Activated T-cell treated with anti-CD3 and anti-CD28 coated beads for 1 hour (primary cell): ENCODE results near the gene HBE1.
"Not testable (repeated sequence)": the region's sequence is repeated elsewhere in the genome, so short reads cannot be mapped to it uniquely, and the experiment has no call there.

Experiments
- DNase-seq: peaks from one replicate; pipeline ENCODE4 v3.0.0-alpha.2; 2020; ENCODE audit warnings: low read depth

HBE1 gene

DNA sequence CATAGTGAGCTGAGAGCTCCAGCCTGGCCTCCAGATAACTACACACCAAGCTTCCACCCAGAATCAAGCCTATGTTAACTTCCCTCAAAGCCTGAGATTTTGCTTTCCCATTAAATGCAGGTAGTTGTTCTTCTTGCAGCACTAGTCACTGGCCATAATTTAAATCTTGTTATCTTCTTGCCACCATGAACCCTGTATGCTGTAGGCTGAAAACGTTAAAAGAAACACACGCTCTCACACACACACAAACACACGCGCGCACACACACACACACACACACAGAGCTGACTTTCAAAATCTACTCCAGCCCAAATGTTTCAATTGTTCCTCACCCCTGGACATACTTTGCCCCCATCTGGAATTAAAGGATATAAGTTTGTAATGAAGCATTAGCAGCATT lies 16.3 kb downstream of the HBE1 start:
- DNase-seq, result not testable (repeated sequence)

DNA sequence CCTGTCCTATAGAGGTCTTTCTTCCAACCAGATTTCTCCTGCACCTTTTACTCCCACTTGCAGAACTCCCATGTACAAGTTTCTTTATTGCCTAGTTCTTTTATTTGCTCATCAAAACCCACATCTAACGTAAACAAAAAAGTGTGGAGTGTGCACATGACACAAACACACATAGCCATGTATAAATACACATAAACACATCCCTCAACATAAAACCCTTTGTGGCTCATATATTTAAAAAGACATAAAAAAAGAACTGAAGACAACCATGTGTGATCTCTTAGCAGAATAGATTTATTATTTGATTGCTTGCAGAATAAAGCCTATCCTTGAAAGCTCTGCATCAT lies 16.9 kb downstream of the HBE1 start:
- no peak for DNase-seq

DNA sequence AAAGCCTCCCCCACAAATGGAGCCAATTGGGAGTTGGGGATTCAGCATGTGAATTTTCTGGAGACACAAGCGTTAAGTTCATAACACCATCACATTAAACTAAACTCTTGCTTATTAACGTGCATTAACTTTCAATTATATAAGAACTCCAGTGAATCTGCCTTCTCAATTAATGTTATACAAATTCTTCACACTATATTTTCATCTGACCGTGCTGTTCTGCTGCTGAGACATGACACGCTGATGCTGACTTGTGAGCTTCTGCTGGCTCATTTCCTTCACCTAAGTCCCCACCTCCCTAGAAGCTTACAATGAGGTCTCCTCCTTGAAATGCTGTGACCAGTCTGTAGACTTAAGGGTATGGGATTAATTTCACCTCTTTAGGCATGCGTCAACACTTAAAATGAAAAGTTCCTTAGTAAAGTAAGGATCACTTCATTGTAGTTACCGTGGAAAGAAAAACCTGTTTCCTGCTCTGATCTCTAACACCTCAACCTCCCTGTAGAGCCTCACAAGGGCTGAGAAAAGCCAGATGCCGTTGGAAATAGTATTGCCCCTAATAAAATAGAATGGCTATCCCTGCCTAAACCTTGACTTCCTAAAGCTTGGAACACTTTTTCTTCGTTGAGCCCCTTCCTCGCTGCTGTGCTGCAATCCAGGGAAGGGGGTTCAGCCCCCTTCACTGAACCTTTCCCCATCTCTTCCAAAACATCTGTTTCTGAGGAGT lies 17.4 kb downstream of the HBE1 start:
- DNase-seq, result no peak

DNA sequence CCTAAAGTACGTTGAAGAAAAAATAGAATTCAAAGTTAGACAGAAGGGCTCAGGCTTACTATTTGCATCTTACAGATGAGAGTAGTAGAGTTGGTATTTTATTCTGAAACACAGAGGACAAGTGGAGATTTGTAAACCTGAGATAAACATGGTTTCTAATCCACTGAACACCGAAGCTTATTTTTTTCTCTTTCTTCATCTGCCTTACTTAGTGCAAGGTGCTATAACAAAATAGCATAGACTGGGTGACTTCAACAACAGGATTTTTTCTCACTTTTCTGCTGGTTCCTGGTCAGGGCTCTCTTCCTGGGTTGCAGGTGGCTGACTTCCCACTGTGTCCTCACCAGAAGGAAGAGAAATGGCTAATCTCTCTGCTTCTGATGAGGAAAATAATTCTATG lies 18.0 kb downstream of the HBE1 start:
- no peak for DNase-seq

DNA sequence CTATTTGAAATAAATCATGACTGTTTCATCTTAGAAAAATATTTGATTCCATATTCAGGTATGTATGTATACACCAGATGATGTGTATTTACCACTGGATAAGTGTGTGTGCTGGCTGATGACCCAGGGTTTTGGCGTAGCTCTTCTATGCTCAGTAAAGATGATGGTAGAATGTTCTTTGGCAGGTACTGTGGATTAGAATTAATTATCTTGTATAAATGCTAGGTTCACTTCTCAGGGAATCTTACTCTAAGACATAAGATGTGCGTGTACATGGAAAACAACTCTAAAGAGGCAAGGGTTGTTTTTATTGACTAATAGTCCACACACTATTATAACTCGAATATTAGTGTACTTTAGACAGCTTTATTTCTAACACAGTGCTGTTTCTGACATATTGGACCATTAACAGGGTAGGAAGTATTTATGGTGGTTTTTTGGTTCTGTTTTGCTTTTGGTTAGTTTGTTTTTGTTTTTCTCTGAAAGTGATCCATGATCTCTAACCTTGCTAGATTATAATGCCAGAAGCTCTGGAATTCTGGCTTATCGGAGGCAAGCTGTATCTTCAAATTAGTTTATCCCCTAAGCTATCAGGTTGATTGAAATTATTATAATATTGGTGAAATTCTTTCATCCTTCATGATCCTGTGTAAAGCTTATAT lies 19.1 kb downstream of the HBE1 start:
- DNase-seq, result no peak

DNA sequence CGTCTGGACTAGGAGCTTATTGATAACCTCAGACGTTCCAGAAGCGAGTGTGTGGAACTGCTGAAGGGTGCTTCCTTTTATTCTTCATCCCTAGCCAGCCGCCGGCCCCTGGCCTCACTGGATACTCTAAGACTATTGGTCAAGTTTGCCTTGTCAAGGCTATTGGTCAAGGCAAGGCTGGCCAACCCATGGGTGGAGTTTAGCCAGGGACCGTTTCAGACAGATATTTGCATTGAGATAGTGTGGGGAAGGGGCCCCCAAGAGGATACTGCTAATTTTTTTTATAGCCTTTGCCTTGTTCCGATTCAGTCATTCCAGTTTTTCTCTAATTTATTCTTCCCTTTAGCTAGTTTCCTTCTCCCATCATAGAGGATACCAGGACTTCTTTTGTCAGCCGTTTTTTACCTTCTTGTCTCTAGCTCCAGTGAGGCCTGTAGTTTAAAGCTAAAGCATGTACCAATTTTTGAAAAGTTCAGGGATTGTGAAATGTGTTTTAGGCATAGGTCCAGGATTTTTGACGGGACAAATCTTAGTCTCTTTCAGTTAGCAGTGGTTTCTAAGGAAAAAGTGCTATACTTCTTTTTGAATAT lies 19.8 kb downstream of the HBE1 start, which contains the start of gene HBG1:
TSS of gene HBG1 (minus strand) at position 51 of the 590 bp plus-strand sequence. CDS start 53 bp downstream, outside the sequence.
- not testable (repeated sequence) for DNase-seq

DNA sequence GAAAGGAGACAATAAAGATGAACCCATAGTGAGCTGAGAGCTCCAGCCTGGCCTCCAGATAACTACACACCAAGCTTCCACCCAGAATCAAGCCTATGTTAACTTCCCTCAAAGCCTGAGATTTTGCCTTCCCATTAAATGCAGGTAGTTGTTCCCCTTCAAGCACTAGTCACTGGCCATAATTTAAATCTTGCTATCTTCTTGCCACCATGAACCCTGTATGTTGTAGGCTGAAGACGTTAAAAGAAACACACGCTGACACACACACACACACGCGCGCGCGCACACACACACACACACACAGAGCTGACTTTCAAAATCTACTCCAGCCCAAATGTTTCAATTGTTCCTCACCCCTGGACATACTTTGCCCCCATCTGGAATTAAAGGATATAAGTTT lies 21.2 kb downstream of the HBE1 start:
- DNase-seq, result not testable (repeated sequence)

DNA sequence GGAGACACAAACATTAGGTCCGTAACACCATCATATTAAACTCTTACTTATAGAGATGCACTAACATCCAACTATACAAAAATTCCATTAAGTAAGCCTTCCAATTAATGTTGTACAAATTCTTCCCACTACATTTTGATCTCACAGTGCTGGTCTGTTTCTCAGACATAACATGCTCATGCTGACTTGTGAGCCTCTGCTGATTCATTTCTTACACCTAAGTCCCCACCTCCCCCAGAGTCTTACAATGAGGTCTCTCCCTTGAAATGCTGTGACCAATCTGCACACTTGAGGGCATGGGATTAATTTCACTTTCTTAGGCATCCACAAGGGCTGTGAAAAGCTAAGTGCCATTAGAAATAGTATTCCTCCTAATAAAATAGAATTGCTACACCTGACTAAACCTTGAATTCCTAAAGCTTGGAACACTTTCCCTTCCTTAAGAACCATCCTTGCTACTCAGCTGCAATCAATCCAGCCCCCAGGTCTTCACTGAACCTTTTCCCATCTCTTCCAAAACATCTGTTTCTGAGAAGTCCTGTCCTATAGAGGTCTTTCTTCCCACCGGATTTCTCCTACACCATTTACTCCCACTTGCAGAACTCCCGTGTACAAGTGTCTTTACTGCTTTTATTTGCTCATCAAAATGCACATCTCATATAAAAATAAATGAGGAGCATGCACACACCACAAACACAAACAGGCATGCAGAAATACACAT lies 22.1 kb downstream of the HBE1 start:
- DNase-seq, result no peak

DNA sequence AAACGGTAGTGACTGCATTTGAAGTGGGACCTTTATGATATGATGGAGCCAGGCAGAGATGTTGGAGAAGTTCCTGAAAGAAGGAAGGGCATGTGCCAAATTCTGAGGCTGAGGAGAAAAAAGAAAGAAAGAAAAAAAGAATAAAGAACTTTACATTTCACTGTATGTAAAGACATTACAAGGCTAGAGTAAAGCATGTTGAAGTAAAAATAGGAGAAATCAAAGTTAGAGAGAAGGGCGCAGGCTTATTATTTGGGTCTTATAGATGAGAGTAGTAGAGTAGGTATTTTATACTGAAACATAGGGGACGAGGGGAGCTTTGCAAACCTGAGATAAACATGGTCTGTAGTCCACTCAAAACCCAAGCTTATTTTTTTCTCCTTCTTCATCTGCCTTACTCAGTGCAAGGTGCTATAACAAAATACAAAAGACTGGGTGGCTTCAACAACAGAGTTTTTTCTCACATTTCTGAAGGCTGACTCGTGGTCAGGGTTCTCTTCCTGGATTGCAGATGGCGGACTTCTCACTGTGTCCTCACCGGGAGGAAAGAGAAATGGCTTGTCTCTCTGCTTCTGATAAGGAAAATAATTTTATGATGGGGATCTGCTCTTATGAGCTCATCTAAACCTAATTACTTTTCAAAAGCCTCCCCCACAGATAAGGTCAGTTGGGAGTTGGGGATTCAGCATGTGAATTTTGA lies 22.8 kb downstream of the HBE1 start:
- no peak for DNase-seq

DNA sequence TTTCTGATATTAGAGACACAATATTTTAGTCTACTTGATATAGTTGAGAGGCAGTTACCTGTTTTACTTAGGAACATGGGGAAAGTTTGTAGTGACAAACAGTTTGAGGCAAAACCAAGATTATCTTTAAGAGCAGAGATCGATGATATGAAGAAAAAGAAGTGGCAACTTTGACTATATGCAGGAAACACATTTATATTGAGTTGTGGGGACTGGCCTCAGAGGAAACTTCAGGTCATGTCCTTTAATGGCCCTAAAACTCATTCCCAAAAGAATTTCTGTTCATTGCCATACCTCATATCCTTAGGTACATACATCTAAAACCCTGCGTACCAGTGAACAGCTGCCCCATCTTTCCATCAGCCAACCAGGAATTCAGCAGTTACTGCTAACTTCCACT lies 24.6 kb downstream of the HBE1 start:
- DNase-seq, result no peak

DNA sequence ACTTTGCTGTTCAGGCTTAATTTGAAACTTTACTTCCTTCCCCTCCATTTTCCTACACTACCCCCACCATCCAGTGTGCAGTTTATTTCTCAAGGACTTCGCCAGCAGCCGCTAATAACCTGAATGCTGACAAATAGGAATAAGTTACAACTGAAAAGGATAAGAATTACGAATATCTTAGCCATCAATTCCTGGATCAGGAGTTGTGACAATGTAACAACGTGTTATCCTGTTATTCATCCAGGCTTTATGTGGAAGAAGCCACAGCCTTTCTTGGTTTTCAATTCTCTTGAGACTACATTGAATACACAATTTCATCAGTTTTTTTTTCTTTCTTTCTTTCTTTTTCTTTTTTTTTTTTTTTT lies 25.9 kb downstream of the HBE1 start:
- DNase-seq, result no peak

DNA sequence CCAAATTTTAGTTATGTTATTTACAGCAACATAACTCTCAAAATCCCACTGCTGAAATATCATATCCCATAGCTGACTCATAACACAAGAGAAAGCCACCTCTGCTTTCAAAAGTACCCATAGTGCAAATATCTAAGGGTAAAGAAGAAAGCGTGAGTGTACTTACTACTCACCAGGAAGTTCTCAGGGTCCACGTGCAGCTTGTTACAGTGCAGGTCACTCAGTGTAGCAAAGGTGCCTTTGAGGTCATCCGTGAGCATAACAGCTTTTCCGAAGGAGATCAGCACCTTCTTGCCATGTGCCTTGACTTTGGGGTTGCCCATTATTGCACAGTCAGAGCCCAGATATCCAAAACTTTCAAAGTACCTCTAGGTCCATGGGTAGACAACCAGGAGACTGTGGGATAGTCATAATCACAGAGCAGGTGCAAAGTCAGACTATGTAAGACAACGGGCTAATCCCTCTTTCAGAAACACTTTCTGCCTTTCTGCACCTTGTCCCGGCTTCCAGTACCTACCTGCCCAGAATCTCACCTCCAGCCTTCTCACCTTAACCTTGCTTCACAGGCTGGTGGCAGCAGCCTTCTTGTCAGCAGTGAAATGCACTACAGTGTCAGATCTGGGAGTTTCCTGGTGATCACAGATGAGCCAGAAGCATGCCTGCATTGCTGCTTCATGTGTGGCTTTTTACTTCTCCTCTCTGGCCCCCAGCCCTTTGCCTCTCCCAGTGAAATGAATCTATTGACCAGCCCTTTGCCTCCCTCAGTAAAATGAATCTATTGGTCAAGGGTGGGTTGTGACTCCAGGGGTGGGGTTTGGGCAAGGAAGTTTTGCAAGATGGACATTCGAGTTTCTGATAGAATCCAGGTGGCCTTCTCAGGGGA lies 26.6 kb downstream of the HBE1 start:
- no peak for DNase-seq

DNA sequence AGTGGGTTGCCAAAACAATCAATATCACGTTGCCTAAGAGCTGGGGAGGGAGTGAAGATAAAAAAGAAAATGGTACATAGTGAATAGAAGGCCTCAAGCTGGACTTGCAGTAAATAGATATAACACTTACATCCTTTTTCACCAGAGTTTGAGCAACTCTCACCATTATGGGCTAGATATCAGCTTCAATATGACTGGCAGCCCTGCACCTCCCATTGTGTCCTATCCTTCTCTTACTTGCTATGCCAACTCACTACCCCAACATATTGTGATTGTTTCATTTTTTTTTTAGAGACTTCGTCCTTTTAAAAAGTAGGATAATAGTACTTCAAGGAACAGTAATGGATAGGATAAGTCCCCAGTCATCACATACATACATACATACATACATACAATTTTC lies 27.5 kb downstream of the HBE1 start:
- DNase-seq, result no peak

DNA sequence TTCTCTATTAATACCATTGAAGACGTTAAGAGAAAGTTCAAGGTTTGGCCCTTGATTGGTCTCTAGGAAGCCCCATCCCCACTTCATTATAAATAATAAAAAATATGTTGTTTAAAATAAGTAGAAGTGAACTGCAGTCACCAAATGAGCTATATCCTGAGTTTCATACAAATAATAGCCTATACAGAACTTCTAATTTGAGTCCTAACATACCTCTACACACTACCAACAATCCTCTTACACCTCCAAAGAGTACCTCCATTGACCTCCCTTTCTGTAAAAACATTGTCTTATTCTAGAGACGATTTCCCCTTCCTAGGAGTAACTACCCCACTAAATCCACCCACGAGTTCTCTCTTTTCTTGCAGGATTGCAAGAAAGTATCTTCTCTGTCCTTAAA lies 28.3 kb downstream of the HBE1 start:
- DNase-seq, result no peak

DNA sequence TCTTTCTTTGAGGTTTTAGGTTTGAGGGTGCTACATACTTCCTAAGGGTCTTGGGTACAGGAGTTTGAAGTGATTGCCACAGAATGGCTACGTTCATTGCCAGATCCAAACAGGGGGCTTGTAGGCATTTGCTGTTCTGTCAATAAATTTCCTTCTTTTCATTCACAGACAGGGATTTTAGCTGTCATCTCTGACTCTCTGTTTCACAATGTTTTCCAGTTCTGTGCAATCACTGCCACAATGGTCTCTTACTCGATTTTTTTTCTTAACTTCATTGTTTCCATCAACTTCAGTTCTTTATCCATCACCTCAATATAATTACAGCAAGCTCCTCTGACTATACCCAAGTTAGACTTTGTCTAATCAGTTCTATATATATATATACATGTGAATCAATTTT lies 29.3 kb downstream of the HBE1 start:
- DNase-seq, result no peak

DNA sequence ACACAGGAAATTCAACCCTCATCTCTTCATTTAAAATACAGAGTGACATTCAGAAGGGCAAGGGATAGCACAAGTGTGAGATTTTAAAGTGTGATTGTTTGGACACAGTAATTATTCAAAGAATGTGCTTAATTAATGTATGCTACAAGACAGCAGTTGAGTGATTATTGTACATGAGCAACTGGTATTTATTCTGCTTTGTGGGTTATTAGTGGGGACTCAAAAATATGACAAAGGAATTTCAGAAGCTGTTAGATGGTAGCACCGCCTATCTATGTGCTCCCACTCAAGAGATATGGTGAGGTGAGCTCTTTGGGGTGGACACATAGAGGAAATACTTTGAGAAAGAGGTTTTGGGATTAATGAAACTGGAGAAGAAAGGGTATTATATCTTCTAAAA lies 29.7 kb downstream of the HBE1 start:
- no peak for DNase-seq

DNA sequence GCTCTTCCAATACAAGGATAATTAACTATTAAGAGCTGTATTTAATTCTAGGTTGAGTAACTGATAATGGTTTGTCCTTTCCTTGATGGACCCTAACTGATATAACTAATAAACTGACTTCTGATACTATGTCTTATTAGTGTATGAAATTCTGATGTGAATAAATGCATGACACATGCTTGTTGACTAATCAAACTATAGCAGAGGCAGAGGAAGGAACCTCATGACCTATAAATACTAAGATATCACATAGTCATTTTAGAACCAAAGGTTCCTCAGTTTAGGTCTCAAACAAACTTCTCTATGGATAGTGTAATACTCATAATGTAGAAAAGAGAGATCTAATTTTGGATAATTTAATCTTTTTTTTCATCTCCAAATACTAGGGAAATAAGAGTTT lies 30.7 kb downstream of the HBE1 start:
- no peak for DNase-seq

DNA sequence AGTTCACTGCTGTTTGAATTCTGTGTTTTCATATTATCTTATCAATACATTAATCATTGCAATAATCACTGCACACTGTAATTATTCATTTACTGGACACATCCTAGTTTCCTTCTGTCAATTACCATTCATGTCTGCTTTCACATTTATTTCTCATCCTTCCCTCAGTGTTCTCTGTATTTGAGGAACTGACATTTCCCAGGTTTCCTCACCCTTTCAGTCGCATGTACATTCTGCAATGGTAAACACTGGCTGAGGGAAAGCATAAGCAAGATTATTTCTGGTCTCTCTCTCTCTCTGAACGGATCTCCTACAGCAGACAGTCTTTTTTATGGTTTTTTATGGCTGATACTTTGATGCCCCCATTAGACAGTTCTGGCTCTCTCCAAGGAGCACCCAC lies 31.3 kb downstream of the HBE1 start:
- no peak for DNase-seq

DNA sequence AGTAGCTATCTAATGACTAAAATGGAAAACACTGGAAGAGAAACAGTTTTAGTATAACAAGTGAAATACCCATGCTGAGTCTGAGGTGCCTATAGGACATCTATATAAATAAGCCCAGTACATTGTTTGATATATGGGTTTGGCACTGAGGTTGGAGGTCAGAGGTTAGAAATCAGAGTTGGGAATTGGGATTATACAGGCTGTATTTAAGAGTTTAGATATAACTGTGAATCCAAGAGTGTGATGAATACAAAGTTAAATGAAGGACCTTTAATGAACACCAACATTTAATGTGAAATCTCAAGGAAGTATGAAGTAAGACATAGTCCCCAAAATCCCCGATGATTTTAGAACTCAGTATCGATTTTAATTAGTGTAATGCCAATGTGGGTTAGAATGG lies 32.3 kb downstream of the HBE1 start:
- no peak for DNase-seq

DNA sequence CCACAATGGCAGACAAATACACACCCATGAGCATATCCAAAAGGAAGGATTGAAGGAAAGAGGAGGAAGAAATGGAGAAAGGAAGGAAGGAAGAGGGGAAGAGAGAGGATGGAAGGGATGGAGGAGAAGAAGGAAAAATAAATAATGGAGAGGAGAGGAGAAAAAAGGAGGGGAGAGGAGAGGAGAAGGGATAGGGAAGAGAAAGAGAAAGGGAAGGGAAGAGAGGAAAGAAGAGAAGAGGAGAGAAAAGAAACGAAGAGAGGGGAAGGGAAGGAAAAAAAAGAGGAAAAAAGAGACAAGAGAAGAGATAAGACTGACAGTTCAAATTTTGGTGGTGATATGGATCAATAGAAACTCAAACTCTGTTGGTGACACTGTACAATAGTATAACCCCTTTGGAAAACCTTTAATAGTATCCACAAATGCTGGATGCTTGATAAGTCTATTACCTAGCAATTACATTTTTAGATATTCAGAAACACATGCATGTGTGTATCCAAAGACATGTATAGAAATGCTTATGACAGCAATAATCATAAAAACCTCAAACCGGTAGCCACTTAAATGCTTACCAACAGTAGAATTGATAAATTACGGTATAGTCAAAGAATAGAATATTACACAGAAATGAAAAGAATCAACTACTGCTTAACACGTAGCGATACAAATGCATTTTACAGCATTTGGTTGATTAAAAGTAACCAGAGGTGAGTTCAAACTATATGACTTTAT lies 34.2 kb downstream of the HBE1 start:
- DNase-seq, result no peak

DNA sequence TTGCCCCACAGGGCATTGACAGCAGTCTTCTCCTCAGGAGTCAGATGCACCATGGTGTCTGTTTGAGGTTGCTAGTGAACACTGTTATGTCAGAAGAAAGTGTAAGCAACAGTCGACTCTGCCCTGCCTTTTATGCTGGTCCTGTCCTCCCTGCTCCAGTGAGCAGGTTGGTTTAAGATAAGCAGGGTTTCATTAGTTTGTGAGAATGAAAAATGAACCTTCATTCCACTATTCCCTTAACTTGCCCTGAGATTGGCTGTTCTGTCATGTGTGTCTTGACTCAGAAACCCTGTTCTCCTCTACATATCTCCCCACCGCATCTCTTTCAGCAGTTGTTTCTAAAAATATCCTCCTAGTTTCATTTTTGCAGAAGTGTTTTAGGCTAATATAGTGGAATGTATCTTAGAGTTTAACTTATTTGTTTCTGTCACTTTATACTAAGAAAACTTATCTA lies 35.3 kb downstream of the HBE1 start, which contains the start of gene HBD:
TSS of gene HBD (minus strand) at position 103 of the 454 bp plus-strand sequence. CDS start at position 53, 50 bp downstream.
- DNase-seq, result no peak
